ENCODE measurements around the gene RPL23. TPM values are rescaled to one million over a fixed set of nuclear protein-coding genes. Genes with fewer than 3 reads are reported as not detected.

Gene RPL23
- total and polyA plus RNA-seq, 2 experiments from 2014 or later, result 877 to 4,267 TPM

- TF ChIP-seq, protein P1, sequence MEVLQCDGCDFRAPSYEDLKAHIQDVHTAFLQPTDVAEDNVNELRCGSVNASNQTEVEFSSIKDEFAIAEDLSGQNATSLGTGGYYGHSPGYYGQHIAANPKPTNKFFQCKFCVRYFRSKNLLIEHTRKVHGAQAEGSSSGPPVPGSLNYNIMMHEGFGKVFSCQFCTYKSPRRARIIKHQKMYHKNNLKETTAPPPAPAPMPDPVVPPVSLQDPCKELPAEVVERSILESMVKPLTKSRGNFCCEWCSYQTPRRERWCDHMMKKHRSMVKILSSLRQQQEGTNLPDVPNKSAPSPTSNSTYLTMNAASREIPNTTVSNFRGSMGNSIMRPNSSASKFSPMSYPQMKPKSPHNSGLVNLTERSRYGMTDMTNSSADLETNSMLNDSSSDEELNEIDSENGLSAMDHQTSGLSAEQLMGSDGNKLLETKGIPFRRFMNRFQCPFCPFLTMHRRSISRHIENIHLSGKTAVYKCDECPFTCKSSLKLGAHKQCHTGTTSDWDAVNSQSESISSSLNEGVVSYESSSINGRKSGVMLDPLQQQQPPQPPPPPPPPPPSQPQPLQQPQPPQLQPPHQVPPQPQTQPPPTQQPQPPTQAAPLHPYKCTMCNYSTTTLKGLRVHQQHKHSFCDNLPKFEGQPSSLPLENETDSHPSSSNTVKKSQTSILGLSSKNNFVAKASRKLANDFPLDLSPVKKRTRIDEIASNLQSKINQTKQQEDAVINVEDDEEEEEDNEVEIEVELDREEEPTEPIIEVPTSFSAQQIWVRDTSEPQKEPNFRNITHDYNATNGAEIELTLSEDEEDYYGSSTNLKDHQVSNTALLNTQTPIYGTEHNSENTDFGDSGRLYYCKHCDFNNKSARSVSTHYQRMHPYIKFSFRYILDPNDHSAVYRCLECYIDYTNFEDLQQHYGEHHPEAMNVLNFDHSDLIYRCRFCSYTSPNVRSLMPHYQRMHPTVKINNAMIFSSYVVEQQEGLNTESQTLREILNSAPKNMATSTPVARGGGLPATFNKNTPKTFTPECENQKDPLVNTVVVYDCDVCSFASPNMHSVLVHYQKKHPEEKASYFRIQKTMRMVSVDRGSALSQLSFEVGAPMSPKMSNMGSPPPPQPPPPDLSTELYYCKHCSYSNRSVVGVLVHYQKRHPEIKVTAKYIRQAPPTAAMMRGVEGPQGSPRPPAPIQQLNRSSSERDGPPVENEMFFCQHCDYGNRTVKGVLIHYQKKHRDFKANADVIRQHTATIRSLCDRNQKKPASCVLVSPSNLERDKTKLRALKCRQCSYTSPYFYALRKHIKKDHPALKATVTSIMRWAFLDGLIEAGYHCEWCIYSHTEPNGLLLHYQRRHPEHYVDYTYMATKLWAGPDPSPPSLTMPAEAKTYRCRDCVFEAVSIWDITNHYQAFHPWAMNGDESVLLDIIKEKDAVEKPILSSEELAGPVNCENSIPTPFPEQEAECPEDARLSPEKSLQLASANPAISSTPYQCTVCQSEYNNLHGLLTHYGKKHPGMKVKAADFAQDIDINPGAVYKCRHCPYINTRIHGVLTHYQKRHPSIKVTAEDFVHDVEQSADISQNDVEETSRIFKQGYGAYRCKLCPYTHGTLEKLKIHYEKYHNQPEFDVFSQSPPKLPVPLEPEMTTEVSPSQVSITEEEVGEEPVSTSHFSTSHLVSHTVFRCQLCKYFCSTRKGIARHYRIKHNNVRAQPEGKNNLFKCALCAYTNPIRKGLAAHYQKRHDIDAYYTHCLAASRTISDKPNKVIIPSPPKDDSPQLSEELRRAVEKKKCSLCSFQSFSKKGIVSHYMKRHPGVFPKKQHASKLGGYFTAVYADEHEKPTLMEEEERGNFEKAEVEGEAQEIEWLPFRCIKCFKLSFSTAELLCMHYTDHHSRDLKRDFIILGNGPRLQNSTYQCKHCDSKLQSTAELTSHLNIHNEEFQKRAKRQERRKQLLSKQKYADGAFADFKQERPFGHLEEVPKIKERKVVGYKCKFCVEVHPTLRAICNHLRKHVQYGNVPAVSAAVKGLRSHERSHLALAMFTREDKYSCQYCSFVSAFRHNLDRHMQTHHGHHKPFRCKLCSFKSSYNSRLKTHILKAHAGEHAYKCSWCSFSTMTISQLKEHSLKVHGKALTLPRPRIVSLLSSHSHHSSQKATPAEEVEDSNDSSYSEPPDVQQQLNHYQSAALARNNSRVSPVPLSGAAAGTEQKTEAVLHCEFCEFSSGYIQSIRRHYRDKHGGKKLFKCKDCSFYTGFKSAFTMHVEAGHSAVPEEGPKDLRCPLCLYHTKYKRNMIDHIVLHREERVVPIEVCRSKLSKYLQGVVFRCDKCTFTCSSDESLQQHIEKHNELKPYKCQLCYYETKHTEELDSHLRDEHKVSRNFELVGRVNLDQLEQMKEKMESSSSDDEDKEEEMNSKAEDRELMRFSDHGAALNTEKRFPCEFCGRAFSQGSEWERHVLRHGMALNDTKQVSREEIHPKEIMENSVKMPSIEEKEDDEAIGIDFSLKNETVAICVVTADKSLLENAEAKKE (CRISPR knock-in tag; IDR thresholded peaks at IDR 0.05), result no peak
- TF ChIP-seq ZNF114 (CRISPR knock-in tag; IDR thresholded peaks at IDR 0.05) (no peak), ZNF331 (CRISPR knock-in tag; IDR thresholded peaks at IDR 0.05; ENCODE audit: low read depth) (no peak), NANOG (IDR thresholded peaks at IDR 0.05; ENCODE audit: borderline replicate concordance) (no peak)
These were observed 39.6 kb upstream of the RPL23 start (continued) for GRCh38 chr17:38893113-38893512.

DNA sequence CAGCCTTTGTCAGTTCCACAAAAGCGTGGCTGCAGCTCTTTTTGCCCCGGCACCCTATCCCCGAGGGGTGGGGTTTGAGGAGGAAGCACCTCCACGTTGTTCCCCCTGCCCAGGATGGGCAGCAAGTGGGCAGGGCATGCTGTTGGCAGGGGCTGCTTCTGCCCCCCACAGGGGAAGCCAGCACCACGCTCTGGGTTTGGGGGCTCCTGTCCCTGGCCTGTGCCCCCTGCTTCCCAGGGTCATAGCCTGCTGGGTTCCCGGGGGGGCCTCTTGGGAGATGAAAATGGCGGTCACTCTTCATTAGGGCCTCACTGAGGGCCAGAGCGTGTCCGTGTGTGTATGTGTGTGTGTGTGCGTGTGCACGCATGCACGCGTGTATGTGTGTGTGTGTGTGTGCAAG is 39.1 kb upstream of the RPL23 start:
- no peak overlapping the region for H3K4me3 Mint-ChIP-seq
- H2AFZ ChIP-seq, result no peak overlapping the region
- no peak for DNase-seq (ENCODE audit: low spot score)
- no peaks in the 10 kb centered on the region for H3K9me2 ChIP-seq (ENCODE audit: insufficient read depth)
- H3K27ac Mint-ChIP-seq, result no peak overlapping the region
- no peak for TF ChIP-seq EZH2phosphoT487 (IDR thresholded peaks at IDR 0.05; ENCODE audit: unreplicated experiment)
- H3K79me2 ChIP-seq (replicated peaks; ENCODE audit: insufficient read depth), result peaks cover 25% of the 10 kb centered on the region
- H3K4me1 ChIP-seq (ENCODE audit: insufficient read depth), result peaks cover 12% of the 10 kb centered on the region
- no peak for ATAC-seq
- H3K27me3 Mint-ChIP-seq (ENCODE audit: insufficient read depth, low read depth, poor library complexity), result no peaks in the 10 kb centered on the region
- 0 out of 2 replicates have a peak, but pooled peaks cover 4% of the 10 kb centered on the region for H3F3A ChIP-seq (replicated peaks; ENCODE audit: low read depth)
- H3K27ac ChIP-seq (ENCODE audit: low read depth), result no peak overlapping the region
- no peaks in the 10 kb centered on the region for H3K9me3 Mint-ChIP-seq
- peaks cover 4% of the 10 kb centered on the region; the same call in 1 of the 2 replicates for H4K20me1 ChIP-seq (replicated peaks; ENCODE audit: insufficient read depth)
- H3K4me2 ChIP-seq, result no peak overlapping the region
- H3K36me3 Mint-ChIP-seq (ENCODE audit: low read depth), result peaks cover 46% of the 10 kb centered on the region
- peaks cover 21% of the 10 kb centered on the region for H3K4me1 Mint-ChIP-seq
- H3K4me3 ChIP-seq, result no peak overlapping the region
- no peaks in the 10 kb centered on the region for H3K27me3 ChIP-seq (ENCODE audit: insufficient read depth)
- no peaks in the 10 kb centered on the region for H3K36me3 ChIP-seq (ENCODE audit: insufficient read depth)

All from GM23338 (cell line).